DOHH2 (cell line): ENCODE data around the gene STAT5A.

Experiments
- H3F3A ChIP-seq: fragments of 200-600 bp; sonication (generic), shearing (Covaris generic); 2 replicates; pipeline ENCODE4 v1.6.0; 2016; ENCODE audit warnings: antibody characterized with exemption, mild to moderate bottlenecking; ENCODE audit not compliant: control insufficient read depth, insufficient read depth
- H3K27ac ChIP-seq: fragments of 200-600 bp; sonication (generic); 2 replicates; pipeline ENCODE4 v1.5.1; 2014; ENCODE audit warnings: low read depth, mild to moderate bottlenecking, low read length, moderate library complexity
- H3K27me3 ChIP-seq: fragments of 200-600 bp; sonication (generic); 2 replicates; pipeline ENCODE4 v1.6.1; 2014; ENCODE audit warnings: mild to moderate bottlenecking, low read length, mixed read lengths; ENCODE audit not compliant: control insufficient read depth
- H3K36me3 ChIP-seq: fragments of 200-600 bp; sonication (generic); 2 replicates; pipeline ENCODE4 v1.6.1; 2014; ENCODE audit warnings: mild to moderate bottlenecking, low read length, moderate library complexity, mixed read lengths; ENCODE audit not compliant: control insufficient read depth
- H3K4me1 ChIP-seq: fragments of 200-600 bp; sonication (generic); 2 replicates; pipeline ENCODE4 v1.6.1; 2014; ENCODE audit warnings: mild to moderate bottlenecking, low read length, mixed read lengths; ENCODE audit not compliant: control insufficient read depth
- H3K4me2 ChIP-seq: fragments of 200-600 bp; sonication (generic); 2 replicates; pipeline ENCODE4 v1.6.0; 2014; ENCODE audit warnings: mild to moderate bottlenecking, low read length, moderate library complexity
- H3K4me3 ChIP-seq: fragments of 200-600 bp; sonication (generic); 2 replicates; pipeline ENCODE4 v1.5.1; 2014; ENCODE audit warnings: mild to moderate bottlenecking, low read length, mixed read lengths
- H3K79me2 ChIP-seq: fragments of 200-600 bp; sonication (generic); 2 replicates; pipeline ENCODE4 v1.6.1; 2014; ENCODE audit warnings: mild to moderate bottlenecking, low read length, mixed read lengths; ENCODE audit not compliant: control insufficient read depth
- H3K9me2 ChIP-seq: fragments of 200-600 bp; sonication (generic); replicated peaks from 2 replicates; pipeline ENCODE4 v1.6.1; 2014; ENCODE audit warnings: mild to moderate bottlenecking, low read length, mixed read lengths; ENCODE audit not compliant: control insufficient read depth
- H3K9me3 ChIP-seq: fragments of 200-600 bp; sonication (generic); 2 replicates; pipeline ENCODE4 v1.6.1; 2014; ENCODE audit warnings: antibody characterized with exemption, low read length, mixed read lengths; ENCODE audit not compliant: control insufficient read depth, insufficient read depth
- H4K20me1 ChIP-seq: fragments of 200-600 bp; sonication (generic); 2 replicates; pipeline ENCODE4 v1.6.0; 2014; ENCODE audit warnings: low read depth, mild to moderate bottlenecking, antibody characterized with exemption, low read length, moderate library complexity; ENCODE audit not compliant: control insufficient read depth, insufficient read depth
- CTCF ChIP-seq: fragments of 200-600 bp; sonication (generic); IDR thresholded peaks from one replicate; pipeline ENCODE4 v1.5.1; 2014; ENCODE audit warnings: antibody characterized with exemption, mild to moderate bottlenecking, low read depth, low read length; ENCODE audit not compliant: poor library complexity, severe bottlenecking
- EZH2phosphoT487 ChIP-seq: fragments of 200-600 bp; sonication (generic); IDR thresholded peaks from 2 replicates; pipeline ENCODE4 v1.6.1; 2017; ENCODE audit warnings: borderline replicate concordance, mild to moderate bottlenecking, antibody characterized with exemption, low read length, moderate library complexity, mixed read lengths

The STAT5A gene

GRCh38 chr17:42289611-42290181 is 1.4 kb downstream of the STAT5A start:
- Histone ChIP-seq H3K9me3 (no peaks in the 10 kb centered on the region), H3K27me3 (peaks cover 11% of the 10 kb centered on the region; the same call in 1 of the 2 replicates), H3K9me2 (no peaks in the 10 kb centered on the region), H3K4me3 (peak overlapping the region; percentile 74), H3K4me2 (peak overlapping the region; percentile 85), H3F3A (no peaks in the 10 kb centered on the region), H3K79me2 (no peaks in the 10 kb centered on the region; the same call in 1 of the 2 replicates), H3K27ac (no peak overlapping the region), H3K4me1 (peaks cover 48% of the 10 kb centered on the region), H3K36me3 (no peaks in the 10 kb centered on the region), H4K20me1 (no peaks in the 10 kb centered on the region; the same call in 1 of the 2 replicates)
- no peak for TF ChIP-seq CTCF

- Histone ChIP-seq H3K27ac (no peak overlapping the region), H3K27me3 (peaks cover 11% of the 10 kb centered on the region; the same call in 1 of the 2 replicates), H3K9me3 (no peaks in the 10 kb centered on the region), H3K4me1 (peaks cover 39% of the 10 kb centered on the region), H3K79me2 (no peaks in the 10 kb centered on the region; the same call in 1 of the 2 replicates), H3K9me2 (no peaks in the 10 kb centered on the region), H3K36me3 (no peaks in the 10 kb centered on the region), H3K4me2 (no peak overlapping the region), H3K4me3 (no peak overlapping the region), H4K20me1 (no peaks in the 10 kb centered on the region; the same call in 1 of the 2 replicates), H3F3A (no peaks in the 10 kb centered on the region)
- TF ChIP-seq CTCF (no peak), EZH2phosphoT487 (no peak)
Observed at GRCh38 chr17:42290577-42290976, 2.3 kb downstream of the STAT5A start.

- no peaks in the 10 kb centered on the region for H3K9me2 ChIP-seq
- H3K4me2 ChIP-seq, result no peak overlapping the region
- H3K79me2 ChIP-seq, result no peaks in the 10 kb centered on the region; the same call in 1 of the 2 replicates
- peaks cover 36% of the 10 kb centered on the region for H3K4me1 ChIP-seq
- no peaks in the 10 kb centered on the region; the same call in 1 of the 2 replicates for H4K20me1 ChIP-seq
- no peak overlapping the region for H3K27ac ChIP-seq
- H3F3A ChIP-seq, result no peaks in the 10 kb centered on the region
- TF ChIP-seq CTCF, result no peak
- no peak for TF ChIP-seq EZH2phosphoT487
- H3K36me3 ChIP-seq, result peaks cover 5% of the 10 kb centered on the region; the same call in 1 of the 2 replicates
- H3K9me3 ChIP-seq, result no peaks in the 10 kb centered on the region
- no peak overlapping the region for H3K4me3 ChIP-seq
- peaks cover 11% of the 10 kb centered on the region; the same call in 1 of the 2 replicates for H3K27me3 ChIP-seq
Observed at GRCh38 chr17:42291129-42291528, 2.8 kb downstream of the STAT5A start.
